Measurements from ENCODE around the gene TWIST2.

TWIST2 gene

DNA sequence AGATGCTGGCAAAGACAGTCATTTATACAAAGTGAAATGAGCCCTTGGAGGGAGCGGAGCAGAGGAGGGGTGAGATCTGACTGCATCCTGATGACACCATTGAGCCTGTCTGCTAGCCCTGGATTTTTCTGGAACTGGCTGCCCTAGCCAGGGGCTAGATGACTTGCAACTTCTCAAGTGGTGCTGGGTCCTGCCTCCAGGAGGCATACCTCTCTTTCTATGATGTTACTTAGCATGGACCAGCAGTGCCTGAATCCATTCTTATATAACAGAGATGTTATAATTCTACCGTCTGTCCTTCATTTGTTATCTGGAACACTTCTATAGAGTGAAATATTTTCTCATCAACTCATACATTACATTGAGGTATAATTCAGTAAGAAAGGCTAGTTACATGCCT, 8.5 kb upstream of the TWIST2 start:
- DNase-seq, result no peak

DNA sequence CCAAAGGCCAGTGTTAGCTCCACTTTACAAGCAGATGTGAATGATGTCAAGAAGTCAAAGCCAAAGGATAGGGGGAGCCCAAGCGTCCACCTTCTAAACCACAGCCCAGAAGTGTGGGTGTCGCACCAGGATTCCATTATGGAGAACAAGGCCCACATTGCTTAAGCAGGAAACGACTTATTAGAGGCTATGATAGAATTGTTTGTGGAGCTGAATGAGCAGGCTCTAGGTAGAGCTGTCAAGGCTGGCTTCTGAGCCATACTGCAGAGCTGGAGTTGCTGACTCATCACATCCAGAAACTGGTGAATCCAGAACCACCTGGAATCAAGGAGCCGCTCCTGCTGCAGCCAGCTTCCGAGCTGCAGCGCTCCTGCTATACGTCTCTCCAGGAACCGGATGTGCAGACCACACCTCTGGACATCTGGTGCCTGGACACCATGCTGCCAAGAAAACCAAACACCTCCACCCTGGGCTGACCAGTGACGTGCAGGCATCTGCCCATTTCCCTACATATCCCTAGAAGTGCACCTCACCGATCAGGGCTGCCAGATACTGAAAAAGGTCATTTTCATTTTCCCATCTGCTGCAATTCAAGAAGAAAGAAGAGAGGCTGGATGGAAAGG, 6.2 kb upstream of the TWIST2 start:
- no peak for DNase-seq

- DNase-seq, result no peak
Observed at GRCh38 chr2:238843476-238843875, 4.4 kb upstream of the TWIST2 start.

- DNase-seq, result no peak
Observed at GRCh38 chr2:238845583-238846377, 2.1 kb upstream of the TWIST2 start.

DNA sequence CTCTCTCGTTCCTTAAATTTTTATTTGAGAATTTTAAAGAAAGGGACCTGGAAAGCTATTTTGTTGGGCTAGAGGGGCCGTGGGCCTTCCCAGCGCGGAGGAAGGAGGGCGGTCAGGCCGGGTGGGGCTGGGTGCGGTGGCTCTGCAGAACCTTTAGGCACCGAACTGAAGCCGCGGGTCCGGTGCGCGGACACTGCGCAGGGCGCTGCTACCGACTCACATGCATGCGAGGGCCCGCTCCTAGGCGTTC, 1.6 kb upstream of the TWIST2 start:
- DNase-seq, result no peak

- DNase-seq, result no peak
Observed at GRCh38 chr2:238846628-238847418, 1.1 kb upstream of the TWIST2 start.

GRCh38 chr2:238847419-238847801, 475 bp upstream of the TWIST2 start:
- no peak for DNase-seq

- DNase-seq, result no peak
Observed at GRCh38 chr2:238848691-238848975, 748 bp downstream of the TWIST2 start.

DNA sequence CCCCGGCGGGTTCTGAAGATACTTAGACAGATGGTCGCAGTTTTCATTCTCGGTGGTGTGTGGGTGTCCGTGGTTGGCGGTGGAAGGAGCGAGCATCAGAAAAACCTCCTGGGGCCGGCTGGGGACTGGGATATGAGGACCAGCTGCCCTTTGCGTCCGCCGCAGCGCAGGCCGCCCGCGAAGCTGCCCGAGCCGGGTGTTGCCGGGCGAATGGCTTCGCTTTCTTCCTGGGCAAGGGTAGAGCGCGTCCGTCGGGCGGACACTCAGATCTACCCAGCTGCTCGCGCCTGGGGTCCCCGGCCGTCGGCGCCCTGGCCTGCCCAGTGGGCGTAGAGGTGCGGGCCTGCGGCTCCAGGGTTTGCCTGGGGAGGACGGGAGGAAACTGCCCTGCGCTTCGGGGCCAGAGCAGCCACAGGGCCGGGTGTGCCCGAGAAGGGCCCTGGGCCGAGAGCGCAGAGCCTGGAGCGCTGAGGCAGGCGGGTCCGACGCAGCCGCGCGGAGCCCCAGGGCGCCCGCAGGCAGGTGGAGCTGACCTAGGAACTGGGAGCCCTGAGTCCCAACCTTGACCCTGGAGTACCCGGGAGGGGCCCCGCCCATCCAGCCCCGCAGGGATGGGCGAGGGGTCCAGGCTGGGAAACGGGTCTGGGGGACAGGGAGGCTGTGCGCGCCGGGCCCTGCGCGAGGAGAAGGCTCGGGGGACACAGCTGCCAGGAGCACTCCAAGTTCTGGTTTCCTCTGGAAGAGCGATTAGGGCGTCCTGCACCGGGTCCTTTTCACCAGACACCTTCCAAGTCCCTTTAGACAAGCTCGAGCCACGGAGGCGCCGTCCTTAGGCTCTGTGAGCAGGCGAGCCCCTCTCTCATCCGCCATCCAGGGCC, 1.3 kb downstream of the TWIST2 start:
- no peak for DNase-seq

GRCh38 chr2:238850091-238850490, 2.2 kb downstream of the TWIST2 start:
- no peak for DNase-seq

DNA sequence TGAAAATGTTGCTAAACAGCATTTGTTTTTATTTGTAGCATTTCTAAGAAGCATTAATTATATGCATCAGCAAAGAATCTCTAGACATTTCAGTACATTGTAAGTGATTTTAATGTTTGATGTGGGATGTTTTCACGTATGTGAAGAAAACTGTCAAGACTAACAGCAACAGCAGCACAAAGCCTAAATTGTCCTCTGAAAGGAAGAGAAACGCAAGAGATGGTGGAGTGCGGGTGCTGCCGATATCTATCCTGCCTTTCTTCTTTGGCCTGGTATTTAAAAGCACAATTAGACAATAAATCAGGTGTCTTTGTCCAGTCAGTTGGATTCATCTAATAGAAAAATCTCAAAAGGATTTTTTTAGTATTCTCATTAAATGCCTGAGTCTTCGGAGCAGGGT, 3.1 kb downstream of the TWIST2 start:
- DNase-seq, result no peak

DNA sequence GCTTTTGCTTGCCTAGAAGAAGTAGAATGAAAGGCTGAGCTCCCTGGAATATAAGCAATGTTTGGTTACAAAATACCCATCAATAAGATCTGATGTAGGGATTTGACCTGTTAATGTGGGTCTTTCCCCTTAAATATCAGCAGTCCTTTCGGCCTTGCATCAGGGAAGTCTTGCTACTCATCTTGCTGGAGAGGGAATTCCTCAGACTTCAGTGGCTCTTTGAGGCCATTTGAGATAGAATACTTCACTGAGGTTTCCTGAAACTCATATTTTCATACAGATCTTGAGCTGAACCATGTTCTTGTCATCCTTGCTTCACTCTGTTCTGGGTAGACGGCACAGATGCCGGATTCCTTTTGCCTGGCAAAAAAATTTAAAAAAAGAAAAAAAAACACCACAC, 3.9 kb downstream of the TWIST2 start:
- DNase-seq, result no peak

GRCh38 chr2:238852206-238852869, 4.5 kb downstream of the TWIST2 start:
- no peak for DNase-seq

DNA sequence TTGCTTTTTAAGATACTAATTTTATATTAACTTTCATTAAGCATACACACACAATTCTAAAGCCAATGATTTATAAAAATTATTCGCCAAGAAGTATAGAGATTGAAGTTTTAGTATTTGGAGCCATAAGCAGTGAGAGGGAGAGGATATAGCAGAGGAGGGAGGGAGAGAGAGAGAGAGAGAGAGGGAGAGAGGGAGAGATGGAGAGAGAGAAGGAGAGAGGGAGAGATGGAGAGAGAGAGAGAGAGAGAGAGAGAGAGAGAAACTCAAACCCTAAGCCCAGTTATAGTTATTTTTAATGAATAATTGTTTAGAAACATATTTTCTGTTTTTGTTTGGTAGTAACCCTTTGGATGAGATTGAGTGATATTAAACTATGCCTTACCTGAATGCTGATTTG, 5.3 kb downstream of the TWIST2 start:
- no peak for DNase-seq

GRCh38 chr2:238853721-238854120, 5.8 kb downstream of the TWIST2 start:
- DNase-seq, result no peak

DNA sequence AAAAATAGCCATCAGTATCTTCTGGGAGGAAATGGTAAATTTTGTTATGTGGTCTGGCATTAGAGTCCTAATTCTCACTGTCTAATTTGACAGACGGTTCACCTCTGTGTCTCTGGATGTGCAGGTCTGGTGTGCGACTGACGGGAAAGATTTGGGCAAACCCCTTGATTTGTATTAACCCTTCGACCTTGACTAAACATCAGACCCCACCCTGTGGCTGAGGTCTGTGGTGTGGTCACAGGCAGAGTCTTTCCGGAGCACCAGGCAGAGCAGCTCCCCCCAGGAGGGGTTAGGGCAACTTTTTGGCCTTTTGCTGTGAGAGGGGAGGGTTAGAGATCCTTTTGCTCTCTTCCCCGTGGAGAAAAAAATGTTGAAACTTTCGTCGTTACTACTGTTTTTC, 6.4 kb downstream of the TWIST2 start:
- DNase-seq, result no peak

DNA sequence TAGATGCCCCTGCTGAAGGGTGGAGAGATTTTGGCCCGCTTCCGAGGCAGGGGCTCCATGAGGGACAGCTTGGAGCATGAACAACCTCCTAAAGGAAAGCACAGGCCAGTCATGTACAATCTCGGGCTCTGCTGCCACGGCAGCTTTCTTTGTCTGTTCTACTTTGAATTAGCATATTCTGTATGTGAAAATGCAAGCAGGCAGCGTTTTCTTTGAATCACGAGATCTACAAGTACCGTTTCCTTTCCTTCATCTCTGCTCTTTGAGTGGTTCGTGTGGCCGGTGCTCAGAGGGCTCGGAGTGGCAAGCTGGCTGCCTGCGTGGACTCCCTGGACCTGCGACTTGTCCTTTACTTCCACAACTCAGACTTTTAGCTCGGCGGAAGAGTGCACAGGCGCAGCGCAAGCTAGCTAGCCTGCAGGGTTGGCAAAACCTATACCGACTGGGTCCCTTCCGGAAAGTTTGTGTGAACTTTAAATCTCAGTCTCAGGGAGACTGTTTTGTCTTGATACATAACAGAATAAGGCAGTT, 6.9 kb downstream of the TWIST2 start:
- DNase-seq, result no peak

DNA sequence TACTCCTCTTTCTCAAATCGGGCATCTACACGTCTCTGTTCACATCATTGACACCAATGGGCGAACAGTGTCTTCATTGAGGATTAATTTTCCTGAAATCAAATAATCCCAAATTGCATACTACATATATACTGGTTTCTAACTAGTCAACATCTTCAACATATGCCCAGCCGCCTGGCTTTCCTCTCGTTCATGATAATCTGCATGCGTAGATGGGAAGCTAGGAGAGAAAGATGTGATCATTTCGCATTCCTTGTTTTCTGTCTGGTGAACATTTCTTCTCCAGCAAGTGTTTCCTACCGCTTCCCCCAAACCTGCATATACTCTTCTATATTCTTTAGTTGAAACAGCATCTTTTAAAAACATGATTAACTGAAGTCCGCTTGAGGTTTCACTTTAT, 7.4 kb downstream of the TWIST2 start:
- DNase-seq, result no peak

- DNase-seq, result no peak
Observed at GRCh38 chr2:238855891-238856580, 8.2 kb downstream of the TWIST2 start.

DNA sequence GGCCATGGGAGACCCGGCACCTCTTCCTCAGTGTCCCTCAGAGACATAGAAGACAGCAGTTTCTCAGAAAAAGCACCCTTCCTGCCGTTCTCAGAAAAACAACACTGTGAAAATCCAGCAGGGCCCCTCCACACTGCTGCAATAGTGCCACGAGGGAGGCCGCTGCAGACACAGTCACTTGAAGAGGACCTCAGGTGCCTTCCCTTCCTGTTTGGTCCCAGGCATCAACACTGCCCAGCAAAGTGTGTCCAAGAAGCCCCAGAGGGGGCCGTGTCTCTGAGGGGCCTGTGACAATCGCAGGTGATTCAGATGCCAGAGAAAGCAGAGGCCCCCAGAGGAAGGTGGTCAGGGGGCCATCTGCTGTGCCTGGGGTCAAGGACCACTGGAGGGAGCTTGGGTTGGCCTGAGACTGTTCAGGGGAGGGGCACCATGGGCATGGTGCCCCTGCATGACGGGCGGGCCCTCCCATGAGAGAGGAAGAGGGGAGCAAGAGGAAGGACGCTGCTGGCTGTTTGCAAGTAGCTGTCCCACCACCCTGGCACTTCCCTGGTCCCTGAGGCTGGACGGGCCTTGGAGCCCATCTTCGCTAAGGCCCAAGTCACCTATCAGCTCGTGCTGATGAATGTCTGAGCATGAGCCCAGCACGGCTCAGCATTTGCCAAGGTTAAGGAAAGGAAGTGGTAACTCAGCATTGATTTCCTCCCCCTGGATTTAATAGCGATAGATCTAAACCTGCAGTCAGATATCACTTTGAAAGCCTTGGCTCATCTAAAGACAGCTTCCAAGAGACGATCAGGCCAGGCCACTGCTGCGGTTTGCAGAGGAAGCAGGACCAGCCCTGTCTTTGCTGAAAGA, 9.1 kb downstream of the TWIST2 start:
- DNase-seq, result no peak

DNA sequence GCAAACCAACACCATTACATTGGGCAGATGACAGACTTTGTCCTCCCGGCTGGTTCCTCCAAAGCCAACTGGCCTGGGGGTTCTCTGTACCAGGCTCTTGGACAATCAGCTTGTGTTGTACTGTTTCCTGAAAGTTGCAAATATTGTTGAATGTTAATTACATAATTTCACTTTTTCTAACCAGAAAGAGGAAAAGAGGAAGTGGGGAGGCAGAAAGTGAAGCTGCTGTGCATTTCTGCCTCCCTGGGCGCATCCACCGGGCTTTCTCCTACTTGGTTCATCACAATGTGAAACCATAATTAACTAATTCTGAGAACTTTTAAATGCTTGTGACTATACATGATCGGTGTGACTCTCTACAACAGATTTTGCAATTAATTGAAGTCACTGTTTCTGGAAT, 10.1 kb downstream of the TWIST2 start:
- no peak for DNase-seq
